ENCODE measurements around the gene TTC12. TPM values are rescaled to one million over a fixed set of nuclear protein-coding genes. Genes with fewer than 3 reads are reported as not detected.

TTC12 gene
- total and polyA plus RNA-seq, 10 of the 15 experiments (the other 5 are each of a cell fraction or from before 2014, with no cell fraction given), result 3.7 to 14.0 (median 8.1) TPM

GRCh38 chr11:113387605-113388211 is 73.3 kb downstream of the TTC12 start, which contains the start of gene ANKK1:
ANKK1 (plus strand) TSS chr11:113387779; CDS start chr11:113387885, 106 bp downstream.
- POLR2A ChIA-PET, result no interaction called here
- Histone ChIP-seq H3K4me2 (ENCODE audit: control insufficient read depth, insufficient read depth) (no peak within 1 kb of the TSS), H3K4me1 (ENCODE audit: control insufficient read depth, insufficient read depth, low read length) (no peaks in the 10 kb centered on the region), H3K4me3 (no peak within 1 kb of the TSS), H3K27ac (ENCODE audit: control insufficient read depth, insufficient read depth) (no peak within 1 kb of the TSS), H4K20me1 (ENCODE audit: control insufficient read depth, insufficient read depth) (no peaks in the 10 kb centered on the region), H3K9me3 (replicated peaks; ENCODE audit: control insufficient read depth, insufficient read depth, low read length) (no peaks in the 10 kb centered on the region), H2AFZ (ENCODE audit: control insufficient read depth, low read depth, low read length) (no peak within 1 kb of the TSS), H3K27me3 (replicated peaks in 1 of 2; ENCODE audit: control insufficient read depth in 2 of 2, insufficient read depth in 2 of 2, low read length in 1 of 2) (peaks cover 1 to 2% of the 10 kb centered on the region in 2 experiments; a peak in 3 of 4 replicates), H3K79me2 (ENCODE audit: control insufficient read depth, insufficient read depth, low read length) (no peaks in the 10 kb centered on the region), H3K9ac (ENCODE audit: control insufficient read depth, insufficient read depth, low read length) (no peak within 1 kb of the TSS), H3K36me3 (ENCODE audit: control insufficient read depth in 2 of 2, insufficient read depth in 2 of 2, low read length in 1 of 2) (no peaks in the 10 kb centered on the region)
- BruUV-seq (replicated peaks), result no TSS peak
- intact Hi-C loops (cut with micrococcal nuclease; ENCODE audit: unreplicated experiment) (no loop called here), in situ Hi-C loops (cut with MboI) (no loop called here)
- SMC1A ChIA-PET (ENCODE audit: uncharacterized antibody, unreplicated experiment), result no interaction called here
- TF ChIP-seq CEBPB (IDR thresholded peaks at IDR 0.05; ENCODE audit: borderline replicate concordance in 1 of 2, low read depth in 2 of 2, low read length in 2 of 2) (no peak), CTCF (IDR thresholded peaks at IDR 0.05 in 2 of 3, conservative IDR thresholded peaks at IDR 0.05 in 1 of 3; ENCODE audit: control insufficient read depth in 2 of 3, extremely low read depth in 1 of 3, insufficient read depth in 1 of 3, low read depth in 3 of 3, low read length in 3 of 3) (peak; percentile 3 to 24 (median 19); a peak in 3 of 6 replicates)
- 29% methylated on average over 46 of the region's 46 CpGs for WGBS (ENCODE audit: insufficient coverage, insufficient replicate concordance, low lambda C conversion rate, missing lambda C conversion rate)
- CTCF ChIA-PET, result no interaction called here
- ATAC-seq (no peak), FAIRE-seq (no peak), DNase-seq (ENCODE audit: low read depth, low spot score) (no peak)
- RAD21 ChIA-PET (ENCODE audit: unreplicated experiment), result no interaction called here

GRCh38 chr11:113389272-113389671 is 74.9 kb downstream of the TTC12 start:
- intact Hi-C loops (cut with micrococcal nuclease; ENCODE audit: unreplicated experiment), result no loop called here
- in situ Hi-C loops (cut with MboI), result no loop called here
- RAD21 ChIA-PET (ENCODE audit: unreplicated experiment), result no interaction called here
- Histone ChIP-seq H3K4me1 (ENCODE audit: control insufficient read depth, insufficient read depth, low read length) (no peaks in the 10 kb centered on the region), H3K79me2 (ENCODE audit: control insufficient read depth, insufficient read depth, low read length) (no peaks in the 10 kb centered on the region), H3K36me3 (ENCODE audit: control insufficient read depth in 2 of 2, insufficient read depth in 2 of 2, low read length in 1 of 2) (no peaks in the 10 kb centered on the region), H2AFZ (ENCODE audit: control insufficient read depth, low read depth, low read length) (no peak overlapping the region), H3K4me2 (ENCODE audit: control insufficient read depth, insufficient read depth) (no peak overlapping the region), H3K9ac (ENCODE audit: control insufficient read depth, insufficient read depth, low read length) (no peak overlapping the region), H3K27ac (ENCODE audit: control insufficient read depth, insufficient read depth) (no peak overlapping the region), H3K4me3 (no peak overlapping the region), H3K27me3 (replicated peaks in 1 of 2; ENCODE audit: control insufficient read depth in 2 of 2, insufficient read depth in 2 of 2, low read length in 1 of 2) (peaks cover 0 to 4% of the 10 kb centered on the region in 2 experiments; a peak in 3 of 4 replicates), H3K9me3 (replicated peaks; ENCODE audit: control insufficient read depth, insufficient read depth, low read length) (no peaks in the 10 kb centered on the region), H4K20me1 (ENCODE audit: control insufficient read depth, insufficient read depth) (no peaks in the 10 kb centered on the region)
- DNase-seq (ENCODE audit: low read depth, low spot score) (no peak), FAIRE-seq (no peak), ATAC-seq (no peak)
- no TSS peak for BruUV-seq (replicated peaks)
- WGBS (ENCODE audit: insufficient coverage, insufficient replicate concordance, low lambda C conversion rate, missing lambda C conversion rate), result 79% methylated on average over 3 of the region's 3 CpGs
- CTCF ChIA-PET, result no interaction called here
- SMC1A ChIA-PET (ENCODE audit: uncharacterized antibody, unreplicated experiment), result no interaction called here
- POLR2A ChIA-PET, result no interaction called here
- TF ChIP-seq KLF5 (IDR thresholded peaks at IDR 0.05; ENCODE audit: partially characterized antibody) (no peak), CREM (IDR thresholded peaks at IDR 0.05; ENCODE audit: low read depth) (no peak), PAX8 (IDR thresholded peaks at IDR 0.05) (no peak), ZBTB40 (IDR thresholded peaks at IDR 0.05; ENCODE audit: borderline replicate concordance) (no peak), BCL3 (IDR thresholded peaks at IDR 0.05; ENCODE audit: borderline replicate concordance, insufficient read depth, low read depth, low read length, poor library complexity, severe bottlenecking) (no peak)
